Loucy (cell line): ENCODE measurements around the gene NHSL2.

Experiments
- H2AFZ ChIP-seq: fragments of 200-600 bp; sonication (generic); 2 replicates; pipeline ENCODE4 v1.6.0; 2016; ENCODE audit warnings: antibody characterized with exemption, mild to moderate bottlenecking, low read length, moderate library complexity
- H3F3A ChIP-seq: fragments of 200-600 bp; 2 replicates; pipeline ENCODE4 v1.6.0; 2016; ENCODE audit warnings: antibody characterized with exemption, low read depth, mild to moderate bottlenecking
- H3K27me3 ChIP-seq: fragments of 200-600 bp; sonication (generic); 2 replicates; pipeline ENCODE4 v1.6.1; 2014; ENCODE audit warnings: low read length, mild to moderate bottlenecking; ENCODE audit not compliant: insufficient read depth, poor library complexity, severe bottlenecking
- H3K36me3 ChIP-seq: fragments of 200-600 bp; sonication (generic); 2 replicates; pipeline ENCODE4 v1.6.1; 2016; ENCODE audit warnings: low read length; ENCODE audit not compliant: insufficient read depth
- H3K4me1 ChIP-seq: fragments of 200-600 bp; sonication (generic); 2 replicates; pipeline ENCODE4 v1.5.1; 2014; ENCODE audit warnings: low read length, mild to moderate bottlenecking; ENCODE audit not compliant: insufficient read depth, poor library complexity, severe bottlenecking
- H3K4me2 ChIP-seq: fragments of 200-600 bp; sonication (generic); 2 replicates; pipeline ENCODE4 v1.6.0; 2014; ENCODE audit warnings: antibody characterized with exemption, low read length, low read depth, mild to moderate bottlenecking; ENCODE audit not compliant: poor library complexity, severe bottlenecking
- H3K4me3 ChIP-seq: fragments of 200-600 bp; sonication (generic); 2 replicates; pipeline ENCODE4 v1.5.1; 2014; ENCODE audit warnings: low read length, mild to moderate bottlenecking, mixed read lengths; ENCODE audit not compliant: poor library complexity, severe bottlenecking
- H3K79me2 ChIP-seq: fragments of 200-600 bp; sonication (generic); 2 replicates; pipeline ENCODE4 v1.6.1; 2014; ENCODE audit warnings: low read length; ENCODE audit not compliant: insufficient read depth
- H3K9ac ChIP-seq: fragments of 200-600 bp; sonication (generic); 2 replicates; pipeline ENCODE4 v1.6.0; 2014; ENCODE audit warnings: mild to moderate bottlenecking, low read depth, low read length, moderate library complexity; ENCODE audit not compliant: poor library complexity, severe bottlenecking
- H3K9me2 ChIP-seq: fragments of 200-600 bp; sonication (generic); replicated peaks from 2 replicates; pipeline ENCODE4 v1.6.1; 2016; ENCODE audit warnings: low read depth, low read length, mixed read lengths
- H3K9me3 ChIP-seq: fragments of 200-600 bp; sonication (generic); 2 replicates; pipeline ENCODE4 v1.6.1; 2014; ENCODE audit warnings: mild to moderate bottlenecking, antibody characterized with exemption, low read length, low read depth; ENCODE audit not compliant: insufficient read depth
- H4K20me1 ChIP-seq: fragments of 200-600 bp; sonication (generic); 2 replicates; pipeline ENCODE4 v1.6.0; 2014; ENCODE audit warnings: antibody characterized with exemption, low read length, mild to moderate bottlenecking; ENCODE audit not compliant: insufficient read depth, poor library complexity, severe bottlenecking
- EZH2phosphoT487 ChIP-seq: fragments of 200-600 bp; IDR thresholded peaks from 2 replicates; pipeline ENCODE4 v1.6.1; 2018; ENCODE audit warnings: antibody characterized with exemption, mild to moderate bottlenecking, moderate library complexity, borderline replicate concordance
- TF ChIP-seq, protein P1 (sequence below): fragments of 200-600 bp; sonication (generic); conservative IDR thresholded peaks from 2 replicates; pipeline ENCODE4 v1.5.1; 2014; ENCODE audit warnings: mild to moderate bottlenecking, antibody characterized with exemption, low read length

Gene NHSL2

DNA sequence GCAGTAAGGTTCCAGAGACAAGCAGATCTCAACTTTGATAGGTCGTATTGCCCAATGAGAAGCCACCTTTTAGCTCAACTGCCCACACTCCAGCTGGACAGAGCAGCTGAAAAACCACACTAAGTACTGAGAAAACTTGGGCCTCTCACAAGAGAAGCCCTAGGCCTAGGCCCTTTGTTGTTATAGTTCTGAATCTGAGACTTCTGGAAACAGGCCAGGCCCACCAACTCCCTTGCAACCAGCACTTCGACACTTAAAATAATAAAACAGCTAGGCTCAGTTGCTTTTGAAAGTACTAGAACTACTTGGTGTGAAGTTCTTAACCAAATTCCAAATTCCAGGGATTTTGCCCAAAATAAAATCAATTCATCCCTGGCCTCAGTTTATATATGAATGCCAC, 234.5 kb downstream of the NHSL2 start:
- peaks cover 4% of the 10 kb centered on the region for H3K4me1 ChIP-seq
- no peaks in the 10 kb centered on the region for H3K79me2 ChIP-seq
- H3K9me3 ChIP-seq: no peaks in the 10 kb centered on the region
- no peaks in the 10 kb centered on the region for H4K20me1 ChIP-seq
- H3F3A ChIP-seq: no peaks in the 10 kb centered on the region
- no peak for TF ChIP-seq EZH2phosphoT487
- TF ChIP-seq, protein P1, sequence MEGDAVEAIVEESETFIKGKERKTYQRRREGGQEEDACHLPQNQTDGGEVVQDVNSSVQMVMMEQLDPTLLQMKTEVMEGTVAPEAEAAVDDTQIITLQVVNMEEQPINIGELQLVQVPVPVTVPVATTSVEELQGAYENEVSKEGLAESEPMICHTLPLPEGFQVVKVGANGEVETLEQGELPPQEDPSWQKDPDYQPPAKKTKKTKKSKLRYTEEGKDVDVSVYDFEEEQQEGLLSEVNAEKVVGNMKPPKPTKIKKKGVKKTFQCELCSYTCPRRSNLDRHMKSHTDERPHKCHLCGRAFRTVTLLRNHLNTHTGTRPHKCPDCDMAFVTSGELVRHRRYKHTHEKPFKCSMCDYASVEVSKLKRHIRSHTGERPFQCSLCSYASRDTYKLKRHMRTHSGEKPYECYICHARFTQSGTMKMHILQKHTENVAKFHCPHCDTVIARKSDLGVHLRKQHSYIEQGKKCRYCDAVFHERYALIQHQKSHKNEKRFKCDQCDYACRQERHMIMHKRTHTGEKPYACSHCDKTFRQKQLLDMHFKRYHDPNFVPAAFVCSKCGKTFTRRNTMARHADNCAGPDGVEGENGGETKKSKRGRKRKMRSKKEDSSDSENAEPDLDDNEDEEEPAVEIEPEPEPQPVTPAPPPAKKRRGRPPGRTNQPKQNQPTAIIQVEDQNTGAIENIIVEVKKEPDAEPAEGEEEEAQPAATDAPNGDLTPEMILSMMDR: no peak
- H3K4me2 ChIP-seq: no peak overlapping the region
- H3K27me3 ChIP-seq: peaks cover 45% of the 10 kb centered on the region
- no peak overlapping the region for H3K9ac ChIP-seq
- H3K9me2 ChIP-seq: no peaks in the 10 kb centered on the region
- no peak overlapping the region for H3K4me3 ChIP-seq
- no peaks in the 10 kb centered on the region for H3K36me3 ChIP-seq
- no peak overlapping the region for H2AFZ ChIP-seq

DNA sequence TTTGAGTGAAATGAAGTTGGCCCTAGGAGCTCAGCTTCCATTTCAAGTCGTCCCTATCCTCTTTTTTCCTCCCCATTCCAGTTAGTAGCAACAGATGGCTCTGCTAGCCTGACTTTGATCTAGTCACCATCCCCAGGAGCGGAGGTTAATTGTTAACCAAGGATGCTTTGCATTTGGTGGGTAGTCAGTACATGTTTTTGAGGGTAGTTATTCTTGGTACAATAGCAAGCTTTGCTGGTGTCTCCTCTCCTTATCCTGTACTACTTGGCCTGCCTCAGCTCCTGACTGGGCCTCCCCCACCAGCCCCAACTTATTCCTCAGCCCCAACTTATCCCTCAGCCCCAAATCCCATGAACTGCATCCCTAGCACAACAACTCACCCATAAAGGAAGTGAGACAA, 235.9 kb downstream of the NHSL2 start:
- H3K4me2 ChIP-seq: no peak overlapping the region
- H3K9ac ChIP-seq: no peak overlapping the region

DNA sequence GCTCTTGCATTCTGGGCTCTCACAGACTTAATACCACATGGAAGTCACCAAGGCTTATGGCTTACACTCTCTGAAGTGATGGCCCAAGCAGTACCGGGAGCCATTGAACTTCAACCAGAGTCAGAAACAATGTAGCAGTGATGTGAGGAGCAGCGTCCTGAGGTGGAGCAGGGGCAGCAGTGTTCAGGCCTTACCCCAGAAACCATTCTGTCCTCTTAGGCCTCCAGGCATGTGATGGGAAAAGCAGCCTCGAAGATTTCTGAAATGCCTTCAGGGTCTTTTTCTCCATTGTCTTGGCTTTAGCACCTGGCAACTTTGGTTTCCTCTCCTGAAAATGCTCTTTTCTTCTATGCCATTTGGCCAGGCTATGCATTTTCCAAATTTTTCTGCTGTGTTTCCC, 248.1 kb downstream of the NHSL2 start:
- H3F3A ChIP-seq: no peaks in the 10 kb centered on the region
- no peak overlapping the region for H2AFZ ChIP-seq
- no peaks in the 10 kb centered on the region for H3K36me3 ChIP-seq
- no peaks in the 10 kb centered on the region for H3K9me3 ChIP-seq
- H3K27me3 ChIP-seq: no peaks in the 10 kb centered on the region
- no peaks in the 10 kb centered on the region for H3K79me2 ChIP-seq
- H3K9ac ChIP-seq: no peak overlapping the region
- no peaks in the 10 kb centered on the region for H3K4me1 ChIP-seq
- no peak overlapping the region for H3K4me3 ChIP-seq
- H3K4me2 ChIP-seq: no peak overlapping the region
- no peaks in the 10 kb centered on the region for H4K20me1 ChIP-seq
- no peaks in the 10 kb centered on the region for H3K9me2 ChIP-seq
- TF ChIP-seq, protein P1: no peak
- TF ChIP-seq EZH2phosphoT487: no peak

More for the DNA sequence above, 235.9 kb downstream of the NHSL2 start:
- Histone ChIP-seq H3K4me3 (no peak overlapping the region), H4K20me1 (no peaks in the 10 kb centered on the region), H3K9me2 (no peaks in the 10 kb centered on the region), H3K9me3 (no peaks in the 10 kb centered on the region), H3K36me3 (no peaks in the 10 kb centered on the region), H3K4me1 (peaks cover 4% of the 10 kb centered on the region), H3K79me2 (no peaks in the 10 kb centered on the region), H3F3A (no peaks in the 10 kb centered on the region), H2AFZ (no peak overlapping the region), H3K27me3 (peaks cover 52% of the 10 kb centered on the region)
- no peak for TF ChIP-seq EZH2phosphoT487
- TF ChIP-seq, protein P1: no peak
